Epithelial cell of esophagus (primary cell): ENCODE measurements around the gene ANO7.

Experiments
- DNase-seq: peaks from one replicate; pipeline ENCODE4 v3.0.0; 2010; ENCODE audit warnings: low read depth
- H3K4me3 ChIP-seq: 2 replicates; pipeline ENCODE4 v1.5.1; 2011; ENCODE audit warnings: mild to moderate bottlenecking, low read length, control low read depth
- CTCF ChIP-seq: IDR thresholded peaks from 2 replicates; pipeline ENCODE4 v1.5.1; 2011; ENCODE audit warnings: low read depth, mild to moderate bottlenecking, low read length, control low read depth, inconsistent platforms; ENCODE audit not compliant: insufficient read depth; ENCODE audit errors: missing control alignments

Gene ANO7

GRCh38 chr2:241265506-241265905 lies 77.0 kb downstream of the ANO7 start:
- H3K4me3 ChIP-seq: no peak overlapping the region
- TF ChIP-seq CTCF: no peak
- no peak for DNase-seq

- no peak for TF ChIP-seq CTCF
- DNase-seq: no peak
- no peak overlapping the region for H3K4me3 ChIP-seq
These were observed 79.0 kb downstream of the ANO7 start for GRCh38 chr2:241267249-241268067.

GRCh38 chr2:241268306-241268705 lies 79.8 kb downstream of the ANO7 start:
- no peak overlapping the region for H3K4me3 ChIP-seq
- TF ChIP-seq CTCF: no peak
- DNase-seq: no peak

- no peak for TF ChIP-seq CTCF
- peak; percentile 76 for DNase-seq
- no peak overlapping the region for H3K4me3 ChIP-seq
These were observed 80.4 kb downstream of the ANO7 start for GRCh38 chr2:241268716-241269445.

- H3K4me3 ChIP-seq: peak overlapping the region; percentile 8
- no peak for TF ChIP-seq CTCF
- DNase-seq: peak; percentile 34
These were observed 81.4 kb downstream of the ANO7 start for GRCh38 chr2:241269707-241270520.

- TF ChIP-seq CTCF: no peak
- no peak for DNase-seq
- peak overlapping the region; percentile 8 for H3K4me3 ChIP-seq
These were observed 82.1 kb downstream of the ANO7 start for GRCh38 chr2:241270531-241270930.
